Activated CD8-positive, alpha-beta memory T cell treated with anti-CD3 and anti-CD28 coated beads for 48 hours (primary cell): ENCODE data around the gene C3orf18.

Experiments
- DNase-seq, 3 experiments: peaks; one replicate each; pipeline ENCODE4 v3.0.0-alpha.2; 2020; ENCODE audit warnings: low read depth in 2 of 3, low spot score in 2 of 3

Gene C3orf18

GRCh38 chr3:50581459-50581842, 13.9 kb upstream of the C3orf18 start:
- no peak for DNase-seq

GRCh38 chr3:50580683-50581458, 13.3 kb upstream of the C3orf18 start:
- DNase-seq: no peak

GRCh38 chr3:50577348-50577747, 9.8 kb upstream of the C3orf18 start:
- no peak for DNase-seq

GRCh38 chr3:50575372-50575771, 7.8 kb upstream of the C3orf18 start:
- DNase-seq: no peak

GRCh38 chr3:50574444-50574831, 6.9 kb upstream of the C3orf18 start:
- DNase-seq: no peak

- peak in 1 of 3 experiments; percentile 66 for DNase-seq
Observed at GRCh38 chr3:50573566-50574443, 6.3 kb upstream of the C3orf18 start.

- DNase-seq: peak in 1 of 3 experiments; percentile 60
Observed at GRCh38 chr3:50572801-50573371, 5.3 kb upstream of the C3orf18 start.

GRCh38 chr3:50572158-50572557, 4.6 kb upstream of the C3orf18 start:
- peak in 2 of 3 experiments; percentile 70 to 75 for DNase-seq

- DNase-seq: no peak
Observed at GRCh38 chr3:50571486-50571885, 3.9 kb upstream of the C3orf18 start.

GRCh38 chr3:50570508-50571279, 3.1 kb upstream of the C3orf18 start:
- DNase-seq: no peak

- peak; percentile 91 to 95 (median 93) for DNase-seq
Observed at GRCh38 chr3:50568947-50569749, 1.6 kb upstream of the C3orf18 start, which contains the start of gene HEMK1. TSS of gene HEMK1 (plus strand) at chr3:50569522. CDS start at chr3:50571105, 1,583 bp downstream.

GRCh38 chr3:50567011-50567385, 549 bp downstream of the C3orf18 start:
- DNase-seq: no peak

GRCh38 chr3:50564321-50564720, 3.2 kb downstream of the C3orf18 start:
- DNase-seq: no peak

GRCh38 chr3:50563867-50564266, 3.7 kb downstream of the C3orf18 start:
- no peak for DNase-seq

- no peak for DNase-seq
Observed at GRCh38 chr3:50562861-50563260, 4.7 kb downstream of the C3orf18 start.

GRCh38 chr3:50559702-50560101, 7.8 kb downstream of the C3orf18 start:
- DNase-seq: no peak

- DNase-seq: no peak
Observed at GRCh38 chr3:50557915-50558314, 9.6 kb downstream of the C3orf18 start.

GRCh38 chr3:50557106-50557505, 10.4 kb downstream of the C3orf18 start:
- no peak for DNase-seq

GRCh38 chr3:50554553-50554952, 13.0 kb downstream of the C3orf18 start:
- no peak for DNase-seq

GRCh38 chr3:50552598-50552997, 14.9 kb downstream of the C3orf18 start:
- DNase-seq: no peak
